Endothelial cell of umbilical vein (primary cell): ENCODE data around the gene BTNL9. TPM values are rescaled to one million over a fixed set of nuclear protein-coding genes. Genes with fewer than 3 reads are reported as not detected.

Source experiments
- BruUV-seq: library from RNA; stranded (reverse); fragments of 400-500 nt; replicated peaks from 2 replicates; lab custom pipeline; 2021; lab: Mats Ljungman, UMichigan
- CTCF ChIA-PET: fragments of 300-600, 350-600 bp; sonication (Branson Sonifier 250); formaldehyde crosslinking; loops from one replicate; lab custom pipeline; 2021; ENCODE audit warnings: antibody characterized with exemption, inconsistent platforms; lab: Charles Lee
- POLR2A ChIA-PET: fragments of 300-600, 350-600 bp; sonication (Branson Sonifier 250); formaldehyde crosslinking; loops from one replicate; lab custom pipeline; 2021; ENCODE audit warnings: antibody characterized with exemption, inconsistent platforms; lab: Charles Lee
- DNase-seq: peaks from one replicate; pipeline ENCODE4 v3.0.0-alpha.2; 2011; ENCODE audit warnings: low read depth, low spot score
- FAIRE-seq: peaks from 2 replicates; lab custom pipeline; 2011; peaks lifted over from hg19 to GRCh38; lab: Jason Lieb, UNC
- H2AFZ ChIP-seq: 2 replicates; pipeline ENCODE4 v1.6.0; 2012; ENCODE audit warnings: low read depth, low read length, control low read depth, inconsistent platforms
- H3K27ac ChIP-seq: 2 replicates; pipeline ENCODE4 v1.5.1; 2011; ENCODE audit warnings: low read depth, mild to moderate bottlenecking, control low read depth, low read length, moderate library complexity; ENCODE audit not compliant: insufficient read depth
- H3K27me3 ChIP-seq, 2 experiments: 2 replicates each; pipeline versions ENCODE4 v1.6.0 to v1.6.1; 2011; ENCODE audit warnings: low read length in 2 of 2, mixed read lengths in 1 of 2; ENCODE audit not compliant: control insufficient read depth in 2 of 2, insufficient read depth in 2 of 2
- H3K36me3 ChIP-seq, 2 experiments: 2 replicates in 1 of 2; 3 replicates in 1 of 2; pipeline ENCODE4 v1.5.1; 2011; ENCODE audit warnings: low read length in 2 of 2, mild to moderate bottlenecking in 1 of 2, moderate library complexity in 1 of 2; ENCODE audit not compliant: control insufficient read depth in 2 of 2, insufficient read depth in 2 of 2; ENCODE audit errors: extremely low read depth in 1 of 2
- H3K4me1 ChIP-seq: 3 replicates; pipeline ENCODE4 v1.5.1; 2011; ENCODE audit warnings: mild to moderate bottlenecking, low read length; ENCODE audit not compliant: control insufficient read depth, insufficient read depth; ENCODE audit errors: extremely low read depth
- H3K4me2 ChIP-seq: 2 replicates; pipeline ENCODE4 v1.6.1; 2011; ENCODE audit warnings: low read length, control low read depth, mixed read lengths; ENCODE audit not compliant: insufficient read depth
- H3K4me3 ChIP-seq, 3 experiments: fragments of 200-600 bp in 1 of 3; sonication (generic), shearing (Covaris generic) in 1 of 3; replicated peaks in 1 of 3; 2 replicates each; pipeline ENCODE4 v1.5.1; 2011 to 2016; ENCODE audit warnings: control low read depth in 3 of 3, low read length in 3 of 3, mild to moderate bottlenecking in 2 of 3, inconsistent platforms in 1 of 3, low read depth in 1 of 3, moderate library complexity in 1 of 3; ENCODE audit not compliant: insufficient read depth in 1 of 3
- H3K79me2 ChIP-seq: 2 replicates; pipeline ENCODE4 v1.6.0; 2012; ENCODE audit warnings: low read length, inconsistent platforms; ENCODE audit not compliant: control insufficient read depth, insufficient read depth
- H3K9ac ChIP-seq: replicated peaks from 2 replicates; pipeline ENCODE3; 2011; ENCODE audit warnings: low read length, control low read depth; ENCODE audit not compliant: insufficient read depth; ENCODE audit errors: extremely low read depth
- H3K9me1 ChIP-seq: replicated peaks from 3 replicates; pipeline ENCODE4 v1.6.0; 2011; ENCODE audit warnings: mild to moderate bottlenecking, low read length; ENCODE audit not compliant: control insufficient read depth, insufficient read depth; ENCODE audit errors: extremely low read depth
- H3K9me3 ChIP-seq: replicated peaks from 2 replicates; pipeline ENCODE4 v1.5.1; 2012; ENCODE audit warnings: low read length, inconsistent platforms; ENCODE audit not compliant: control insufficient read depth, insufficient read depth
- H4K20me1 ChIP-seq: replicated peaks from 2 replicates; pipeline ENCODE3; 2011; ENCODE audit warnings: mild to moderate bottlenecking, low read length; ENCODE audit not compliant: control insufficient read depth, insufficient read depth; ENCODE audit errors: extremely low read depth
- EZH2 ChIP-seq: IDR thresholded peaks from 2 replicates; pipeline ENCODE4 v1.6.1; 2012; ENCODE audit warnings: borderline replicate concordance, low read depth, mild to moderate bottlenecking, moderate library complexity, low read length, inconsistent platforms; ENCODE audit not compliant: severe bottlenecking
- FOS ChIP-seq: IDR thresholded peaks from 2 replicates; pipeline ENCODE4 v1.6.1; 2011; ENCODE audit warnings: mild to moderate bottlenecking, low read length, moderate library complexity, borderline replicate concordance; ENCODE audit not compliant: insufficient read depth
- GATA2 ChIP-seq: IDR thresholded peaks from 2 replicates; pipeline ENCODE4 v1.7.0; 2011; ENCODE audit warnings: low read depth, mild to moderate bottlenecking, moderate library complexity, mixed read lengths, low read length; ENCODE audit not compliant: insufficient read length, insufficient read depth
- JUN ChIP-seq: IDR thresholded peaks from 2 replicates; pipeline ENCODE4 v1.6.1; 2011; ENCODE audit warnings: borderline replicate concordance, low read depth; ENCODE audit not compliant: insufficient read length, insufficient read depth
- MYC ChIP-seq: IDR thresholded peaks from one replicate; pipeline ENCODE4 v1.6.1; 2011; ENCODE audit warnings: mild to moderate bottlenecking, low read depth, low read length
- POLR2A ChIP-seq: IDR thresholded peaks from 2 replicates; pipeline ENCODE4 v1.6.1; 2012; ENCODE audit warnings: low read depth, mild to moderate bottlenecking, control low read depth, low read length
- POLR2AphosphoS5 ChIP-seq: IDR thresholded peaks from 2 replicates; pipeline ENCODE4 v1.6.1; 2012; ENCODE audit warnings: low read depth, mild to moderate bottlenecking, control low read depth, low read length, moderate library complexity; ENCODE audit not compliant: insufficient read depth
- dilution Hi-C: fragments of 300-500 bp; cut with MboI; formaldehyde crosslinking; loops from one replicate; pipeline ENCODE4 v1.15.0; 2019; ENCODE audit warnings: low sequenced_read_pairs; ENCODE audit not compliant: extremely low pct_ligation_motif_present
- intact Hi-C: fragments of 100-400 bp; cut with micrococcal nuclease; formaldehyde crosslinking; loops from one replicate; pipeline ENCODE4 v1.10.0; 2022
- polyA plus RNA-seq, 4 experiments: library from polyadenylated mRNA; depleted of rRNA in 3 of 4; stranded (reverse) in 3 of 4; unstranded in 1 of 4; fragments of >200 nt; gene quantifications; 2 replicates each; pipeline versions ENCODE4 v1.2.1 to v1.2.3, GENCODE V29; 2011 to 2012; ENCODE audit warnings: missing spikeins in 1 of 4
- total RNA-seq: library from RNA; stranded (reverse); gene quantifications from 2 replicates; pipeline ENCODE4 v1.2.3, GENCODE V29; 2021
- TF ChIP-seq, protein P1 (sequence below): IDR thresholded peaks from 2 replicates; pipeline ENCODE4 v1.6.1; 2011; ENCODE audit not compliant: insufficient read depth, insufficient read length

BTNL9 gene
- total and polyA plus RNA-seq, 2 donors (not counting 3 experiments of a cell fraction or from before 2014, with no cell fraction given), result 0.13 to 0.33 TPM

DNA sequence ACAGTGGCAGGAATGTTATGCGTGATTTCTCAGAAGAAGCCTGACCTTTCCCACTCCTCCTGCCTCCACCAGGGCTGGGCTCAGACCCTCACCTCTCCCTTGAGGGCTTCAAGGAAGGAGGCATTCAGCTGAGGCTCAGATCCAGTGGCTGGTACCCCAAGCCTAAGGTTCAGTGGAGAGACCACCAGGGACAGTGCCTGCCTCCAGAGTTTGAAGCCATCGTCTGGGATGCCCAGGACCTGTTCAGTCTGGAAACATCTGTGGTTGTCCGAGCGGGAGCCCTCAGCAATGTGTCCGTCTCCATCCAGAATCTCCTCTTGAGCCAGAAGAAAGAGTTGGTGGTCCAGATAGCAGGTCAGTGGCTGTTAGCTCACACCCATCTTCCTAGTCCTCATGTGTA is 9.9 kb downstream of the BTNL9 start:
- Histone ChIP-seq H4K20me1 (no peaks in the 10 kb centered on the region), H3K27ac (no peak overlapping the region), H3K79me2 (no peaks in the 10 kb centered on the region), H3K9ac (no peak overlapping the region), H3K27me3 (peaks cover 16 to 33% of the 10 kb centered on the region in 2 experiments), H2AFZ (no peak overlapping the region), H3K9me1 (no peaks in the 10 kb centered on the region), H3K9me3 (no peaks in the 10 kb centered on the region), H3K4me1 (peaks cover 3% of the 10 kb centered on the region), H3K4me3 (no peak overlapping the region), H3K36me3 (no peaks in the 10 kb centered on the region), H3K4me2 (no peak overlapping the region)
- DNase-seq (no peak), FAIRE-seq (no peak)
- intact Hi-C loops, result loop anchor here (5.0 kb wide), 1 partner anchor 263 kb away; no protein-coding TSS in a partner anchor
- BruUV-seq, result no TSS peak
- dilution Hi-C loops, result no loop called here
- POLR2A ChIA-PET, result no interaction called here
- CTCF ChIA-PET, result no interaction called here
- TF ChIP-seq, protein P1, sequence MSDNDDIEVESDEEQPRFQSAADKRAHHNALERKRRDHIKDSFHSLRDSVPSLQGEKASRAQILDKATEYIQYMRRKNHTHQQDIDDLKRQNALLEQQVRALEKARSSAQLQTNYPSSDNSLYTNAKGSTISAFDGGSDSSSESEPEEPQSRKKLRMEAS, result no peak
- TF ChIP-seq POLR2AphosphoS5, result no peak
- no peak for TF ChIP-seq POLR2A
- no peak for TF ChIP-seq JUN
- no peak for TF ChIP-seq GATA2
- TF ChIP-seq MYC, result no peak
- no peak for TF ChIP-seq EZH2
- no peak for TF ChIP-seq FOS
